ENCODE results near the gene WDTC1. TPM values are rescaled to one million over a fixed set of nuclear protein-coding genes. Genes with fewer than 3 reads are reported as not detected.

The WDTC1 gene
- total and polyA plus RNA-seq, 2 donors (not counting 1 experiment from before 2014, with no cell fraction given): 32.5 to 69.1 TPM

GRCh38 chr1:27217401-27217800, 17.0 kb upstream of the WDTC1 start:
- Histone ChIP-seq H3K4me1 (ENCODE audit: control insufficient read depth in 2 of 2, insufficient read depth in 2 of 2, low read length in 2 of 2) (no peaks in the 10 kb centered on the region), H3K4me2 (replicated peaks; ENCODE audit: low read depth, low read length, poor library complexity, severe bottlenecking) (no peak overlapping the region), H3K4me3 (ENCODE audit: control extremely low read depth in 1 of 5, extremely low read depth in 1 of 5, insufficient read depth in 1 of 5, low read depth in 2 of 5, low read length in 4 of 5) (no peak overlapping the region), H3K36me3 (replicated peaks in 1 of 2; ENCODE audit: control extremely low read depth in 1 of 2, control insufficient read depth in 1 of 2, extremely low read depth in 1 of 2, insufficient read depth in 2 of 2, low read length in 1 of 2) (no peaks in the 10 kb centered on the region), H3K27me3 (replicated peaks in 1 of 4; ENCODE audit: control extremely low read depth in 1 of 4, control insufficient read depth in 3 of 4, insufficient read depth in 4 of 4, low read length in 3 of 4) (no peaks in the 10 kb centered on the region), H4K20me1 (ENCODE audit: control insufficient read depth, insufficient read depth, low read length, poor library complexity, severe bottlenecking) (no peaks in the 10 kb centered on the region), H3K79me2 (ENCODE audit: control insufficient read depth, insufficient read depth, low read length) (no peaks in the 10 kb centered on the region), H3K9ac (ENCODE audit: low read length) (no peak overlapping the region), H3K9me3 (ENCODE audit: control extremely low read depth in 1 of 3, control insufficient read depth in 2 of 3, insufficient read depth in 1 of 3, low read length in 2 of 3) (no peaks in the 10 kb centered on the region), H2AFZ (ENCODE audit: insufficient read depth, low read depth, low read length, poor library complexity, severe bottlenecking) (no peak overlapping the region), H3K27ac (ENCODE audit: low read length in 2 of 2) (no peak overlapping the region)
- Mint-ChIP-seq H3K4me1 (no peaks in the 10 kb centered on the region), H3K27ac (no peak overlapping the region), H3K27me3 (no peaks in the 10 kb centered on the region), H3K4me3 (no peak overlapping the region), H3K9me3 (ENCODE audit: insufficient read depth) (no peaks in the 10 kb centered on the region)
- intact Hi-C loops (cut with micrococcal nuclease): no loop called here
- ATAC-seq (ENCODE audit: low read depth) (no peak), DNase-seq (no peak)
- POLR2A ChIA-PET: no interaction called here
- CTCF ChIA-PET: interaction anchor here (1.3 kb wide), 1 partner anchor 17 kb away, joined by 3 read pairs; no protein-coding TSS in a partner anchor
- WGBS (ENCODE audit: insufficient coverage): 86% methylated on average over 5 of the region's 6 CpGs
- TF ChIP-seq EZH2 (IDR thresholded peaks at IDR 0.05; ENCODE audit: borderline replicate concordance, insufficient read depth, low read depth, low read length, poor library complexity, severe bottlenecking) (no peak), CTCF (IDR thresholded peaks at IDR 0.05) (no peak)

- WGBS (ENCODE audit: insufficient coverage): no CpG with 5 or more reads among the region's 3 CpGs
- no peak overlapping the region for H3K27ac Mint-ChIP-seq
Observed at GRCh38 chr1:27218736-27219135, 15.7 kb upstream of the WDTC1 start.

More at GRCh38 chr1:27218736-27219135, 15.7 kb upstream of the WDTC1 start:
- no peaks in the 10 kb centered on the region for H3K9me3 Mint-ChIP-seq (ENCODE audit: insufficient read depth)
- Histone ChIP-seq H3K4me1 (ENCODE audit: control insufficient read depth in 2 of 2, insufficient read depth in 2 of 2, low read length in 2 of 2) (no peaks in the 10 kb centered on the region), H2AFZ (ENCODE audit: insufficient read depth, low read depth, low read length, poor library complexity, severe bottlenecking) (no peak overlapping the region), H3K36me3 (replicated peaks in 1 of 2; ENCODE audit: control extremely low read depth in 1 of 2, control insufficient read depth in 1 of 2, extremely low read depth in 1 of 2, insufficient read depth in 2 of 2, low read length in 1 of 2) (no peaks in the 10 kb centered on the region), H3K4me3 (ENCODE audit: control extremely low read depth in 1 of 5, extremely low read depth in 1 of 5, insufficient read depth in 1 of 5, low read depth in 2 of 5, low read length in 4 of 5) (no peak overlapping the region), H3K27me3 (replicated peaks in 1 of 4; ENCODE audit: control extremely low read depth in 1 of 4, control insufficient read depth in 3 of 4, insufficient read depth in 4 of 4, low read length in 3 of 4) (no peaks in the 10 kb centered on the region), H3K9ac (ENCODE audit: low read length) (no peak overlapping the region), H3K27ac (ENCODE audit: low read length in 2 of 2) (no peak overlapping the region), H3K79me2 (ENCODE audit: control insufficient read depth, insufficient read depth, low read length) (no peaks in the 10 kb centered on the region), H4K20me1 (ENCODE audit: control insufficient read depth, insufficient read depth, low read length, poor library complexity, severe bottlenecking) (no peaks in the 10 kb centered on the region), H3K9me3 (ENCODE audit: control extremely low read depth in 1 of 3, control insufficient read depth in 2 of 3, insufficient read depth in 1 of 3, low read length in 2 of 3) (no peaks in the 10 kb centered on the region), H3K4me2 (replicated peaks; ENCODE audit: low read depth, low read length, poor library complexity, severe bottlenecking) (no peak overlapping the region)
- H3K27me3 Mint-ChIP-seq: no peaks in the 10 kb centered on the region
- POLR2A ChIA-PET: no interaction called here
- no peak overlapping the region for H3K4me3 Mint-ChIP-seq
- DNase-seq (no peak), ATAC-seq (ENCODE audit: low read depth) (no peak)
- no peaks in the 10 kb centered on the region for H3K4me1 Mint-ChIP-seq
- TF ChIP-seq EZH2 (IDR thresholded peaks at IDR 0.05; ENCODE audit: borderline replicate concordance, insufficient read depth, low read depth, low read length, poor library complexity, severe bottlenecking) (no peak), CTCF (IDR thresholded peaks at IDR 0.05) (no peak)
- CTCF ChIA-PET: interaction anchor here (1.3 kb wide), 1 partner anchor 65 kb away, joined by 3 read pairs; no protein-coding TSS in a partner anchor
- intact Hi-C loops (cut with micrococcal nuclease): no loop called here

Measured in B cell (primary cell).